HG03095 (cell line): ENCODE data around the gene ZBTB7B.

Experiments
- ATAC-seq: cut with Tn5 transposase; IDR thresholded peaks from one replicate; pipeline ENCODE4 v1.9.1; 2021; ENCODE audit warnings: moderate library complexity; ENCODE audit not compliant: unreplicated experiment

The ZBTB7B gene

DNA sequence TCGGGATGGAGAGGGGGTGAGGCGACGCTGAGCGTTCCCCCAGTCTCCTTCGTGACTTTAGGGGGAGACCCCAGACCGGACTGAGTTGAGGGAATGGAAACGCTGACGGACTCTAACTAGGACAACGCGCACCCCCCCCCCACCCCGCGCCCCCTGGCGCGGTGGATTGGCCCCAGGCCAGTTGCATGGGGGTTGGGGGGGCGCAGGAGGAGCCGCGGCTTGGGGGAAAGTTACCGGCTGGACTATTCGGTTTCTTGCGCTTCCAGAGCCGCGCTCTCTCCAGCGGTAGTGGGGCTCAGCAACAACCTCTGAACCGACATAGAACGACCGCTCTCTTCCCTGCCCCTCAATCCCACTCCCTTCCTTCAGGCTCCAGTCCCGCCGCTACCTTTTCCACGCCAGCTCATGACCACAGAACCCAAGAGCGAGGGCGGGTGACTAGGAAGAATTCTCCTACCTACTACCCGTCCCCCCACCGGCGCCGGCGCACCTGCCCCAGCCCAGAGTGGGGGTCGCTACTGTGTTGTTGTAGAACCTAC is 694 bp downstream of the ZBTB7B start:
- ATAC-seq: no peak

DNA sequence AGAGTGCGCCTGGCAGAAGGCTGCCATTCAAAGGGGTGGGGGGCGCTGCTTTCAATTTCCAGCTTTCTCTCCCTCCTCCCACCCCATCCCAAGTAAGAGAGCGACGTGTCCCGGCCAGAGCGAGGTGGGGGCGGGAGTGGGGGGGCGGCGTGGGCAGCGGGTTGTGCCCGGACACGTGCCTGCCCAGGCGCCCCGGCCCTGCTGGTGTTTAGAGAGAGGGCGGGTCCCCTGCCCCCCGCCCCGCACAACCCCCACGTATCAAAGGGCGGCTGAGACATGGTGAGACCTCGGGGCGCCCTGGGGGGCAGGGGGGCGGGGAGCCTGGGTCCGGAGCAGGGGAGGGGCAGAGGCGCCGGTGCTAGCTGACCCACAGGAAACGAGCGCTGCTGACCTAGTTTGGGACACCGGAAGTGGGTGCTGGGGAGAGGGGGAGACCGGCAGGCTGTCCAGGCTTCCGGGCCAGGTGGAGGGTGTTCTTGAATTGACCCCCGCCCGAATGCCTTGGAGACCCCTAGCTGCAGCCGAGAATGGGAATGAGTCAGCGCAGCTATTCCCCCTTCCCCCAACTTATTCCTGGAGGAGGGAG is 1.3 kb downstream of the ZBTB7B start:
- no peak for ATAC-seq

DNA sequence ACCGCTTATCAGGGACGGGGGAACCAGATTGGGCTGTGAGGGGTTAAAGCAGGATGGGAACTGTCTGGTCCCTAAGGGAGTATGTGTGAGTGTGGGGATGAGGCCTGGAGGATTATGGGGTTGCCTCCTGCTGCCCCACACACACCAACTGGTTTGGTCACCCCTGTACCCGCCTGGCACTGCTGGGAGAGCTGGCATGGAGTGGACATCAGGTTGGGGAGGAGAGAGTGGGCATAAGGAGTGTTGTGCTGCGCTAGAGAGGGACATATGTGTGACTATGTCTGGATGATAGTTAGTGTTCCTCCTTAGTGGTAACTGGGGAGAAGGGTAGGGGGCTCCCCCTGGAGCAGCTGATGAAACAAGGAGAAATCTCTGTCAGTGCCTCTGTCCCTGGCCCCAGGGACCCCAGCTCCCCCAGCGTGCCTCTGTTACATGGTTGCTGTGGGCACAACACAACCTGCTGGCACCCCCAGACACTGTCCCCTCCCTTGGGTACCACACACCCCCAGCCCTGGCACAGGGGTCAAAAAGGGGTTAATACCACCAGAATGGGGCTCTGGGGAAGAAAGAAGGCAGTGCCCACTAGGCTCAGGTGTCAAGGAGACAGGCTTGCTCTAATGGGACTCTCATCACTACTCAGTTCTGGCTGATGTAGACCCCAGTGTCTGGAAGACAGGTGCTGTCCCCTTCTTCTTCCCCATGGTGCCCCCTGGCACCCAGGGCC is 1.9 kb downstream of the ZBTB7B start:
- no peak for ATAC-seq

DNA sequence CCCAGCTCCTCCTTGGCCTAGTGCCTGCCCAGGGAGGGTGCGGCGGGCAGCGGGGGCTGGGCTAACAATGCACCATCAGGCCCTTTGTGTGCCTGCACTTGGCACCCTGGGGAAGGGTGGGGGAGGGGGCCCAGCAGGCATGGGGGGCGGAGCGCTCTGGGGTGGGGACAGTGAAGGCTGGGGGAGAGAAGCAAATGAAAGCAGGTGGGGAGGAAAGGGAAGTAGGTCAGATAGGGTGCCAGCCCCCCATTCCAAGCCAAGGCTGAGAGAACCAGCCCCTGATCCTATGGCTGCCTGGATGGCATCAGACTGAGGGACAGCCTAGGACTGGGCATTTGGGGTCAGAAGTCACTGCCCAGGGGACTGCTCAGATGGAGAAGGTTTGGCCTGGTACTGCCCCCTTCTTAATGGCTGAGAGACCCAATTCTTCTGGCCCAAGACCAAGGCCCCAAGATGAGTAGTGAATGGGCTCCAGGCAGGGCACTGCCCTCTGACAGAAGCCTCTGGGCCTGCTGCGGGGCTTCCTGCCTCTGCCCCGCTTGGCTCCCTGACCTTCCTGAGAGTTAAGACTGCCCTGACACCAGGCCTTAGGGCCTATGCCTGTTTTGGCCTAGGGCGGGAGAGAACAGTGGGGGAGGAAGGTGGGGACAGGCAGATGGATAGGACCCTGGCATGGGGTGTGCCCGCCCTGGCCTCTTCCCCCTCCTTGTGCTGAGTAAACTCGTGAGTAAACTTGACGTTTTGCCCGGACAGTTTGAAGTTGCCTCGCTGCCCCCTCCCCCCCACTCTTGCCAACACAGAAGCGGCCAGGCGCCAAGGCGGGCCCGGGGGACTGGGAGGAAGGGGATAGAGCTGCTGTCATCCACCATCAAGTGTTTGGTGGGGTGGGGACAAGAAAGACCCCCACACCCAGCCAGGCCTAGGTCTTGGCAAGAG is 2.7 kb downstream of the ZBTB7B start:
- no peak for ATAC-seq

DNA sequence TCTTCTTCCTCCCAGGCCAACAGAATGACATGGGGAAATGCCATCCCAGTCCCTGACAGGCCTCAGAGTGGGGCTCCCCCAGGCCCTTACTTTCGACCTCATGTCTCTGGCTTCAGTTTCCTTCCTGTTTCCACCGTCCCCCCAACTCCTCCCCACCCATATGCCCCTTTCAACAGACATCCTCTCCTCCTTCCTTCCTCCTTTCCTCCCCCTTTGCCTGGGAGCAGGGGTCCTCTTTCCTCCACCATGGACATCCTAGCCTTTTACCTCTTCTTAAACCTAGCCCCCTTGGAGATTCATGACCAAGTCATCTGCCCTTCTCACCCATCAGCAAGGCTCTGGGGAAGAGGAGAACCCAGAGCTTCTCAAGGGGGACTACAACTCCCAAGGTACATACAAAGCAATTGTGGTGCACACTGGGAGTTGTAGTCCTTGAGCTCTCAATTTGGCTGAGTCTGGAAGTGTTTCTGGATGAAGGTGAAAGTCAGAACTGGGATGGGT is 4.0 kb downstream of the ZBTB7B start:
- no peak for ATAC-seq

DNA sequence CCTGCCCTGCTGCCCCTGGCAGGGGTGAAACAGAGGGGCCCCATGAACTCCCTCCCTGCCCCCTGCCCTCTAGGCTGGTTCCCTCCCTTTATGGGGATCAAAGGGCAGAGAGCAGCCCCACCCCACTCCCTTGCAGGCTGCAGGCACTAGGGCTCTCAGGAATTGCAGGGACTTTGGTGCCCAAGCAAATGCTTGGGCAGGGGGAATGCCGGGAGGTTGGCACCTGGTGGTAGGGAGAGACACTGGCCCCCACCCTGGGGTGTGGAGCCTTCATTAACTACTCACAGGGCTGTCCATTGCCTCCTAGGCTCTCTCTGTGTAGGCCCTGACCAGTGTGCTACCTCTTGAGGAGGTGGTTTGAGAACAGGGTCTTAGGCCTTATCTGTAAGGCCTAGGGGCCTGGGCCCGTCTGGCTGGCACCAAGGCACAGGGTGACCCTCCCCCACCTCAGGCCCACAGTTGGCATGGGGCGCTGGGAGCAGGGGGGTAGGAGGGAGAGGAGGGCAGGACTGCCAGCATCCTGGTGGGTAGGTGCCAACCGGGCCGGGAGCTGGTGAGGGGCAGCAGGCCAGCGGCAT is 4.7 kb downstream of the ZBTB7B start:
- no peak for ATAC-seq

DNA sequence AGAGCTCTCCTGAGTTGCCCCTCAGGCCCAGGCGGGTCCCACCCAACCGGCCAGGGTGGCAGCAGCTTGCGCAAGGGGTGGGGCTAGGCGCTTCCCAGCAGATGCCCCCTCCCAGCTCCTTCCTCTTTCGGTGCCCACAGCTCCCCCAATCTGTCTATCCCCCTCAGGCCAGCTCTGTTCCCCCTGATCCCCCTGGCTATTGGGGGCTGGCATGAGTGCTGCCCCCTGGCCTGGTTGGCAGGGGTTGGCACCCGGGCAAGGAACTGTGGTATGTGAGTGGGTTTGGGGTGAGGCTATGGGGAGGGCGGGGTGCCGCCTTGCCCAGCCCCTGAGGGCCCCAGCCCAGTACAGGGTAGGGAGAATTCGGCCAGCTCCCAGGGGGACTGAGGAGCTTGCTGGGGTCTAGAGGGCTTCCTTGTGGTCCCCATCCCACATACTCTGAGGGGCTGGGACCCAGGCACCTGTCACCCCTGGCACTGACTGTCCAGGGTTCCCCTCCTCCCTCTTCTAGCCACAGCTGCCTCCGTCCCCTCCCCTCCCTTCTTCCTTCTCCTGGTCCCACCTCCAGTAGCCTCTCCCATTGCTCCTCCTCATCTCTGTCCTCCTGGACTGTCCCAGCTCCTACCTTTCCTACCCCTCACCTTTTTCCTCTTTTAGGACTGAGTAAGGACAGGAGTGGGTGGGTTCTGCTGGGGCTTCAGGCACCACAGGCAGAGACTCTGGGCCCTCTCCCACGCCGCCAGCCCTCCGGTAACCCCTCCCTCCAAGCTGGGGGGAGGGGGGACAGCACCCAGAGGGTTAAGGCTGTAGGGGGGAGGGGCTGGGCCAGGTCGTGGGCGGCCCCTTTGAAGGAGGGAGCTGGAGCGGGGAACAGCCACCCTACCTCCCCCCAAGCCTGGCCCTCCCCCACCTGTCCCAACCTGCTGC is 5.7 kb downstream of the ZBTB7B start:
- ATAC-seq: no peak

DNA sequence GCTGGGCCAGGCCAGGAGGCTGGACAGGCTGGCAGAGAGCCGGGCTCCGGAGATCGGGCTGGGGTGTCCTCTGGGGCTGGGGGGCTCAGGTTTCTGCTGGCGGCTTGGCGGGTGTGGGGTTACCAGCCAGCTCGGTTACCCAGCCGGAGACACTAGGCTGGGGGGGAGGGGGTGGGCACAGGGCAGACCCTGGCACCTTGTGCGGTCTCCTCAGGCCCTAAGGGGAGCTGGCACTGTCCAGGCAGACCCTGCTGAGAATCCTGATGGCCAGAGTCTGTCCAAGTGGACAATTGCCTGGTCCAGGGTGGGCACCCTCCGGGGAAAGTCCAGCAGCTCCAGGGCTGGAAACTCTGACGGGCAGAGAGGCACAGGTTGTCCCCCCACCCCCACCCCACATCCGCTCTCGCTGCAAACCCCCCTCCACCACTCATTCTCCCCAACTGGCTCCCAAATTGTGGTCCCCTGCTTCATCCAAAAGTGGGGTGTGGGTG is 6.7 kb downstream of the ZBTB7B start:
- no peak for ATAC-seq

DNA sequence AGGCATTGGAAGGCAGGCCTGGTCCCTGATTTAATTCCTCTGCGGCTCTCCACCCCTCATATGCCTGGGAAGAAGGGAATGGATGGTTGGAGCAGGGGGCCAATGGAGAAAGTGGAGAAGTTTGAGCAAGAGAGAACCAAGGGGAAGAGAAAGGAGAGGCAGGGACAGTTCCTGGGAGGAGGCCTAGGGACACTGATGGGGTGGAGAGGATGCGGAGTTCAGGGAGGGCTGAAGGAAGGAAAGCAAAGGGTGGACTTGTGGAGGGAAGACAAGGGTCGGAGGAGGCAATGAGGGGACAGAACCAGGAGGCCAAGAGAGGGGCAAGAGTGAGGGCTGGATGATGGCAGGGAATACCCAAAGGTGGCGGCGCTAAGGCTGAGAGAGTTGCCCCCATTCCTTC is 7.1 kb downstream of the ZBTB7B start:
- no peak for ATAC-seq

DNA sequence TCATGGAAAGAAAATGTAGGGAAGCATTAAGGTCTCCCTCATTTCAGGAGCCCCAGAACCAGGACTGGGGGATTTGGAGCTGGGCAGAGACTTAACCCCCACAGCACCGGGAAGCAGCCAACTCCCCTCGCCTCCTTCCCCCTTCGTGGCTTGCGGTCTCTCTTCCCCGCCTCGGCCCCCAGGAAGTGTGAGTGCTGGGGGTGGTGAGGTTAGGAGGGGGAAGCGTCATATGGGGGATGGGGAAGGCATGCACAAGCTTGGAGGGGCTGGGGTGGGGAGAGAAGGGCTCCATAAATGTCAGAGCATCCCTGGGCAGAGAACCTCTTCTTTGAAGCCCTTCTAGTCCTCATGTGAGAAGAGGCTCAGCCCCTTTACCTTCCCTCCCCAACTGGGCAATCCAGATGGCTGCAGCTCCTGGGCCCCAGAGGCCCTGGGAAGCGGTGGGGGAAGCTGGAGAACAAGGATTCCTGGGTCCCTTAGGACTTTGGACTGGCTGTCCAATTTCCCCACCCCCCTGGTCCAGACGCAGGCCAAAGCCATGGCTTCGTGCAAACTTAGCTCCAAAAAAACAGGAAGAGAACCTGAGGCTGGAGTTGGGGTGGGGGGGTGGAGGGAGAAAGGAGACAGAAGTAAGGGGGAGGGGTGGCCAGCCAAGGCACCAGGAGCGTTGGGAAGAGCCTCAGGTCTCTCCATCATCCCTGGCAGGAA is 7.8 kb downstream of the ZBTB7B start:
- no peak for ATAC-seq

DNA sequence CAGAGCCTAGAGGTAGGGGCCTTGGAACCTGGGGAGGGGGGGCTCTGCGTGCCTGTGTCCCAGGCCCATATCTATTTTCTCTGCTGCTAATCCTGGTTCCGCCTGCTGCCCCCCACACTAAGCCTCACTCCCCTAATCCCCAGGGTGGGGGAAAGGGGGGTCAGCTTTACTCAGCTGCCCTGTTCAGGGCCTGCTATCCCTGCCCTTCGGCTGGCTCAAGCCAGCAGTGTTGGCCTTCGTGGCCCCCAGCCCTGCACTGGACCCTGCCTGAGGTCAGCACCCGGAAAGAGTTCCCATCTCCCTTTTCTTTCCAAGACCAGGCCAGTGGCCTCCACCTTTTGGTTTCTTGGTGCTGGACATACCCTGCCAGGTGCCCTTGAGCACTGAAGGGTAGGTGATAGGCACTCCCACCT is 8.4 kb downstream of the ZBTB7B start:
- ATAC-seq: no peak

DNA sequence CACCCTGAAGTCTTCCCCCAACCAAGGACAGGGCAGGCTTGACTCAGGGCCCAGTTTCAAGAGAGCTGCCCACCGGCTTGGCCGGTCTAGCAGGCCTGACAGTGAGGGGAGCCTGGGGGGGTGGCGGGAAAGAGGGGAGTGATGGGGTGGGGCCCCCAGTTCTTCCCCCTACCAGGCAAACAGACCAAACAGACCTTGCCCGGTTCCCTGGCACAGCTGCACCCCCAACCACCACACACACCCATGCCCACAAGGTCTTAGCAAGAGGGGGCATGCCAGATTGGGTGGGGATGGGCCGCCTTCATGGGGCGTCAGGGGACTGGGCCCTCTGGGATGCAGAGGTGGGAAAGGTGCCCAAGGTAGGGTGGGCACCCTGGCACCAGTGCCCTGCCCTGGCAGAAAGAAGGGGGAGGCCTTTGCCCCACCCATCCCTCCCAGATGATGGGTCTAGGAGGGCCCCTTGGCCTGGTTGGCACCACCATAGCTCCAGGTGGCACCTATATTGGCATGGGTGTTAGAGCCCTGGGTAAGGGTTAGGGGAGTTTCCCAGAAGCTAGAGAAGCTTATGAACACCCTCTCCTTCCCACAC is 8.9 kb downstream of the ZBTB7B start:
- no peak for ATAC-seq

DNA sequence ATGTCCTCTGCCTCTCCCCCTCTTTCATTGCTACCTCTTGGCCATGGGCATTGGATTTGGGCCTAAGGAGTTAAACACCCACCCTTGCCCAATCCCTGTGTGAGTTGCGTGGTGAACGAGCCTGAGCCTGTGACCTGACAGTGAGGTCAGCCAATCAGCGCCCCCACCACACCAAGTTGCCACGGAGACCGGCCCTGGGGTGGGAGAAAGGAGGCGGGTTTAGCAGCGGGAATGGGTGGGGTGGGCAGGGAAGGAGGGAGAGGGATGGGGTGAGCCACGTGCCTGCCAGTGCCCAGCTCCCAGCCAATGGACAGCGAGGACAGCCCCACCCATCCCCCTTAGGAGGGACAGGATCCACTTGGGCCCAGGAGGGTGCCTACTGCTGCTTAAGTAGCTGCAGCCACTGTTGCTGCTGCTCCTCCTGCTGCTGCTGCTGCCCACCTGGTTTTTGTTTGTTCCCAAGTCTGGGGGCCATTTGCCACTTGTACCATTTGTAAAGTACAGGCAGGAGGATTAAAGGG is 9.5 kb downstream of the ZBTB7B start:
- no peak for ATAC-seq

DNA sequence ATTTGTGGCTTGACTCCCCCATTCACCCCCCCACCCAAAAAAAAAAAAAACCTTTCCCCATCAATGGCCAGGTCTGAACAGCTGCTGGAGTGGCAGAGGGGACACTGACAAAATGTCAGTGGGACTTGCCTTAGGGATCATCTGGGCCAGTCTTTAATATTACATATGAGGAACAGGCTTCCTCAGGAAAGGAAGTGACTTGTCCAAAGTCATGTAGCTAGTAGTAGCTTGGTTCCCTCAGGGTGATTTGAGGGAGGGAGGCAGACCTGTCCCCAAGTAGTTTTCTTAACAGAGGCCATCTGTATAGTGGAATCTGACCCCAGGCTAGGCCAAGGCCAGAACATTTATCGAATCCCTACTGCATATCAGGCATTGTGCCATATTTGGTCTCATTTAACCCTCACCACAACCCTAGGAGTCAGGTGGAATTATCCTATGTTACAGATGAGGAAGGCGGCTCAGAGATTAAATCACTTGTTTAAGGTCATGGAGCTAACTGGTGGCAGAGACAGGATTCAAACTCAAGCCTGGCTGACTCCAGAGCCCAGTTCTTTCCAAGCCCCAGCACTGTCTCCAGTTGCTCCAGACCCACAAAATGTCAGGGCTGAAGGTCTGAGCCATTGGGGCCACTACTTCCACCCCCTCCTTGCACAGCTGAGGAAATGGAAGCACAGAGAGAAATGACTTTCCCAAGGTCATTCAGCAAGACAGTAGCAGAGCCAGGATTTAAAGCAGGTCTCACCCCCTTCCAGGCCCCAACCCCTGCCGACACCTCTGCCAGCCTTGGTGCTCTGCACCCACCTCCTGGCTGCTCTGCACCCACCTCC is 10.4 kb downstream of the ZBTB7B start:
- ATAC-seq: no peak

DNA sequence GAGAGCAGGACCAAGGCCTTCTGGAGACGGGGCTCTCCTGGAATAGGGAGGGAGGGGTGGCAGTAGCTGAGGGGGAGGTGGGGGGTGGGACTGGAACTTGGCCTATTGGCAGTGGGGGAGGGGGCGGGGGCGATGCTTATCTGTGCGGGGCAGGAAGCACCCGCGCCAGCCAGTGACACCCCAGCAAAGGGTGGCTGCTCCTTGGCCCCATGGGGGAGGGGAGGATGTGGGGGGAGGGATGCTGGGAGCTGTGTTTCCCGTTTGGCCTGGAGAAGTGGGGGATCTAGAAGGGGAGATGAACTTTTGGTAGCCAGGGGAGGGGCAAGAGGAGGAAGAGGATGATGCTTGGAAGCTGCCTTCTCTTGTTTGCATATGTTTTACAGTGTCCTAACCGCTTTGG is 11.0 kb downstream of the ZBTB7B start:
- ATAC-seq: no peak

DNA sequence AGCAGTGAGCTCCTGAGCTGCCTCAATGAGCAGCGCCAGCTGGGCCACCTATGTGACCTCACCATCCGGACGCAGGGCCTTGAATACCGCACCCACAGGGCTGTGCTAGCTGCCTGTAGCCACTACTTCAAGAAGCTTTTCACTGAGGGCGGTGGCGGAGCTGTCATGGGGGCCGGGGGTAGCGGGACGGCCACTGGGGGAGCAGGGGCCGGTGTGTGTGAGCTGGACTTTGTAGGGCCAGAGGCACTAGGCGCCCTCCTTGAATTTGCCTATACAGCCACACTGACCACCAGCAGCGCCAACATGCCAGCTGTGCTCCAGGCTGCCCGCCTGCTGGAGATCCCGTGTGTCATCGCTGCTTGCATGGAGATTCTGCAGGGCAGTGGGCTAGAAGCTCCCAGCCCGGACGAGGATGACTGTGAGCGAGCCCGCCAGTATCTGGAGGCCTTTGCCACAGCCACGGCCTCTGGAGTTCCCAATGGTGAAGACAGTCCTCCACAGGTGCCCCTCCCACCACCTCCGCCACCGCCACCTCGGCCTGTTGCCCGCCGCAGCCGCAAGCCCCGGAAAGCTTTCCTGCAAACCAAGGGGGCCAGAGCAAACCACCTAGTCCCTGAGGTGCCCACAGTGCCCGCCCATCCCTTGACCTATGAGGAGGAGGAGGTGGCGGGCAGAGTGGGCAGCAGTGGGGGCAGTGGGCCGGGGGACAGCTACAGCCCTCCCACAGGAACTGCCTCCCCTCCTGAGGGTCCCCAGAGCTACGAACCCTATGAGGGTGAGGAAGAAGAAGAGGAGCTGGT is 12.3 kb downstream of the ZBTB7B start:
- no peak for ATAC-seq
